ENCODE data around the gene CDH4. TPM values are rescaled to one million over a fixed set of nuclear protein-coding genes. Genes with fewer than 3 reads are reported as not detected.
"Not testable (repeated sequence)": the region's sequence is repeated elsewhere in the genome, so short reads cannot be mapped to it uniquely, and the experiment has no call there.

Gene CDH4
- total RNA-seq, 1 donor from 2014 or later: not detected

- ATAC-seq: no peak
- DNase-seq (ENCODE audit: low spot score): no peak
Measured at GRCh38 chr20:61408951-61409740, 157.1 kb downstream of the CDH4 start.

- DNase-seq (ENCODE audit: low spot score) (no peak), ATAC-seq (no peak)
Measured at GRCh38 chr20:61411743-61412142, 159.7 kb downstream of the CDH4 start.

- ATAC-seq: no peak
- no peak for DNase-seq (ENCODE audit: low spot score)
Measured at GRCh38 chr20:61413752-61414151, 161.7 kb downstream of the CDH4 start.

DNA sequence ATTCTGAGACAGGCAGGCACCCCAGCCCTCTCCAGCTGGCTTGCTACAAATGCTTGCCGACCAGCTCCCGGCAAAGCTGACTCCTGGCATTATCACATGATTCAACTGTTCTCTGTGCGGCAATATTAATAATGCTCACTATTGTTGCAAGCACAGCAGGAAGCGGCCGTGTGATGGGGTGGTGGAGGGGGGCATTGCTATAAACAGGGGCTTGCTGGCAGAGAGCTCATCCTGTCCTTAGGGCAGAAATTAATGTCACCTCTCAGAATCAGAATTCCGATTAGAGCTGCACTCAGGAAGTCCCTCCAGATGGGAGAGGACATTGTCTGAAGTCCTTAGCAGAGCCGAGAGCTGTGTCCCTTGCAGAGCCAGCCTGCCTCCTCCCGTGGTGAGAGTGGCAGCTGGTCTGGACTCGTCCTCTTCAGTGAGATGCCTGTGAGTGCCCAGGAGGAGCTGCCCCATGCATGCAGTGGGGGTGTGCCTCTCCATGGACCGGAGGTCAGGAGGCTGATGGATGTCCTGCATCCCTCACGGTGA, 162.5 kb downstream of the CDH4 start:
- DNase-seq (ENCODE audit: low spot score): no peak

GRCh38 chr20:61416546-61416945, 164.5 kb downstream of the CDH4 start:
- no peak for ATAC-seq
- DNase-seq (ENCODE audit: low spot score): no peak

More for the DNA sequence above, 162.5 kb downstream of the CDH4 start:
- ATAC-seq: no peak

GRCh38 chr20:61417221-61417941, 165.3 kb downstream of the CDH4 start:
- no peak for ATAC-seq
- DNase-seq (ENCODE audit: low spot score): no peak

DNA sequence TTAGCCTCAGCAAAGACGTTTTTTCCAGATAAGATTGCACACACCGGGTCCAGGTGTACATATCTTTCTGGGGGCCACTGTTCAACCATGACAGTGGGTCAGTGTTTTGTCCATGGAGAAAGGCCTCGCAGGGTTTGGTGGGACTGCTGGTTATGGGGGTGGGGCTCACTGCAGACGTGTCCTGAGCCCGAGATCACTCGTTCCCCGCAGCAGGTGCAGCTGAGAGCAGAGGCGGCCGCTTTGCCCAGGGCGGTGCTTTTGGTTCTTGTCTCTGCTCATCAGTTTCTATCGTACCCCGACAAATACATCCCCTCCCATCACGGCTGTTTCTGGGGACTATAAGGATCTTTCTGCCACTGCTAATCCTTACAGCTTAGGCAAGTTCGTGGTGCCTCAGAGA, 166.9 kb downstream of the CDH4 start:
- DNase-seq (ENCODE audit: low spot score) (no peak), ATAC-seq (no peak)

DNA sequence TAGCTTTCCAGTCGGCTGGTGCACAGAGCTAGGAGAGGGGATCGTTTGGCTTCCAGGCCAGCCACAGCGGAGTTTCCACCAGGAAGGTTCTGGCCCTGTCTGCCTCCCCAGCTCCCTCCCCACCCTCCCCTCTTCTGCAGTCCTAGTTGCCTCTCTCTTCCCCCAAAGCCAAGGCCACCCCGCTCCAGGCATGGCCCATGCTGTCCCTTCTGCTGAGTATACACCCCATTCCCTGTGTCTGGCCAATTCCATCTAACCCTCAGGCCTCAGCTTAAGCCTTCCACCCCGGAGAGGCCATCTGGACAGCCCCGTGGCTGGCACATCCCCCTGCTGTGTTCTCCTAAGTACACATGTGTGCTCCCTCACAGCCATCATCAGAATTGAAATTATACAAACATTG, 167.4 kb downstream of the CDH4 start:
- no peak for DNase-seq (ENCODE audit: low spot score)
- no peak for ATAC-seq

GRCh38 chr20:61420056-61420455, 168.0 kb downstream of the CDH4 start:
- ATAC-seq (no peak), DNase-seq (ENCODE audit: low spot score) (no peak)

GRCh38 chr20:61420781-61421180, 168.7 kb downstream of the CDH4 start:
- DNase-seq (ENCODE audit: low spot score): no peak
- ATAC-seq: no peak

- ATAC-seq (no peak), DNase-seq (ENCODE audit: low spot score) (no peak)
Measured at GRCh38 chr20:61422636-61423425, 170.8 kb downstream of the CDH4 start.

DNA sequence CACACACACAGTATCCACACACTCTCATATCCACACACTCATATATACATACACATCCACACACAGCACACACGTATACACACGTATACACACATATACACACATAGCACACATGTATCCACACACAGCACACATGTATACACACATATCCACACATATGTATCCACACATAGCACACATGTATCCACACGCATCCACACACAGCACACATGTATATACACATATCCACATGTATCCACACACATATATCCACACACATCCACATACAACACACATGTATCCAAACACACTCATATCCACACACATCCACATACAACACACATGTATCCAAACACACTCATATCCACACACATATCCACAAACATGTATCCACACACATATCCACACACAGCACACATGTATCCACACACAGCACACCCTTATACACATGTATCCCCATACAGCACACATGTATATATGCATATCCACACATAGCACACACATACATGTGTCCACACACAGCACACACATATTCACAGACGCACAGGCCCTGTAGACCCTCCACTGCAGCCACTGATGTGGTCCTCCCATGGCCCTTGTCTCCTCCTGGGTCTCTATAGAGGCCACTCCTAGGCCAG, 172.1 kb downstream of the CDH4 start:
- DNase-seq (ENCODE audit: low spot score): no peak
- no peak for ATAC-seq

DNA sequence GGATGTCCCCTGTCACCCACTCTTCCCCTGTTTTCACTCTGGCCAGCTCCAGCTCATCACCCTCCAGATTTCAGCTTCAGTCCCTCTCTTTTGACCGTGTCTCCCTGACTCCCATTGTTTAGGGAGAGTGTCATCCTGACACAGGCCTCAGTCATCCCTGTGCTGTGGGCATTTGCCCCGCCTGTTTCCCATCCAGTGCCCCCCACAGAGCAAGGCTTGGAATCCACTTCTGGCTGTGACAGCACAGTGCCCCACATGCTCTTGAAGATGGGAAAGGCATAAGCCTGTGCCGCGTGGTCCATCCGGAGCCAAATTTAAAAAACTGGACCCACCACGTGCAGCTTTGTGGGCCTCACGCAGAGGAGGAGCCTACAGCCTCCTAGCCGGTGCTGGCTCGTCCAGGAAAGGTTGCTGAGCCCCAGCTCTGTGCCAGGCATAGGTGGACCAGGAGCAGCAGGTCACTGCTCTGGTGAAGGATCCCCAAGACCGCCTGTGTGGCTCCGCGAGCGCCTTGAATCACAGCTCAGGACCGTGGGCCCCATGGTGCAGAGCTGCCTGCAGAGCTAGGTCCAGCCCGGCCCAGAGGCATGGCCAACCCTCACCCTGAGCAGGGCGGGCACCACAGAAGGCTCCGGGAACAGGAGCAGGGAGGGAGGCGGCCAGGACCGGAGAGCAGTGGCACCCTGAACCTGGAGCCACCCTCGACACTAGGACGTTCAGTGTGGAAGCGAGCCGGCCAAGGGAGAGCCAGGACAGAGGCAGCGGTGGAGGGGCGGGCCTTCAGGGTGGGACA, 172.8 kb downstream of the CDH4 start:
- ATAC-seq: no peak
- DNase-seq (ENCODE audit: low spot score): no peak

GRCh38 chr20:61425541-61425991, 173.5 kb downstream of the CDH4 start:
- ATAC-seq; DNase-seq (ENCODE audit: low spot score): not testable (repeated sequence)

- DNase-seq (ENCODE audit: low spot score) (no peak), ATAC-seq (no peak)
Measured at GRCh38 chr20:61426352-61426751, 174.3 kb downstream of the CDH4 start.

DNA sequence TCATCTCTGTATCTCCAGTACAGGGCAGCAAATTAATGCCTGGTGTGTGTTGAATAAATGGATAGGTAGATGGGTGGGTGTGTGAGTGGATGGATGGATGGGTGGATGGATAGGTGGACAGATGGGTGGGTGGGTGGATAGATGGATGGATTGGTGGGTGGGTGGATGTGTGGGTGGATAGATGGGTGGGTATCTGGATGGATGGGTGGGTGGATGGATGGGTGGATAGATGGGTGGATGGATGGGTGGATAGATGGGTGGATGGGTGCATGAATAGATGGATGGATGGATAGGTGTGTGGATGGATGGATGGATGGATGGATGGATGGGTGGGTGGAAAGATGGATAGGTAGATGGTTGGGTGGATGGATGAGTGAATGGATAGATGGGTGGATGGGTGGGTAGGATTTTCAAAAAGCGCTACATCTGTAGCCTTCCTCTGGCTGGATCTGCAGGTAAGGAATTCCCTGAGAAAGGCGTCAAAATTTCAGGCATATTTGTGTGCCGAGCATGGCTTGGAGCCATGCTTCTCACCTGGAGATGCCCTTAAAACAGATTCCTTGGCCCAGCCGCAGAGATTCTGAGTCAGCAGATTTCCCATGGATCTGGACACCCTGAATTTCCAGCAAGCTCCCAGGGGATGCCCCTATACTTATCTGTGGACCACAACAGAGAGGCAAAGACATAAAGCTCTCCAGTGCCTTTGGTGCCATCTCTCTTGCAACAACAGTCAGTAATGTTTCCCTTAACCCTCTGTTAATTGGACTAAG, 177.6 kb downstream of the CDH4 start:
- no peak for DNase-seq (ENCODE audit: low spot score)

GRCh38 chr20:61430228-61430624, 178.2 kb downstream of the CDH4 start:
- no peak for DNase-seq (ENCODE audit: low spot score)
- ATAC-seq: no peak

More for the DNA sequence above, 177.6 kb downstream of the CDH4 start:
- no peak for ATAC-seq

DNA sequence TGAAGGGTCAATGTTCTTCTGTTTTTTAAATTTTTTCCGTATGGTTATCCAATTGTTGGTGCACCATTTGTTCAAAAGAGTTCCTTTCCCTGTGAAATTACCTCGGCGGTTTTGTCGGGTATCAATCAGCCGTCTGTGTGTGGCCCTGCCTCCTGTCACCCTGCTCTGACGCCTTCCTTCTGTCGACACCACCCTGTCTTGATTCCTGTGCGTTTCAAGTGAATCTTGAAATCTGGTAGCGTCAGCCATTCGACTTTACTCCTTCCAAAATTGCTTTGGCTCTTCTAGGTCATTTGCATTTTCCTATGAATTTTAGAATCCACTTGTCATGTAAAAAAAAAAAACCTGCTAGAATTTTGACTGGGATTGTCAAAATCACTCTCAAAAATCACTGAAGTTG, 181.1 kb downstream of the CDH4 start:
- DNase-seq (ENCODE audit: low spot score) (no peak), ATAC-seq (no peak)

DNA sequence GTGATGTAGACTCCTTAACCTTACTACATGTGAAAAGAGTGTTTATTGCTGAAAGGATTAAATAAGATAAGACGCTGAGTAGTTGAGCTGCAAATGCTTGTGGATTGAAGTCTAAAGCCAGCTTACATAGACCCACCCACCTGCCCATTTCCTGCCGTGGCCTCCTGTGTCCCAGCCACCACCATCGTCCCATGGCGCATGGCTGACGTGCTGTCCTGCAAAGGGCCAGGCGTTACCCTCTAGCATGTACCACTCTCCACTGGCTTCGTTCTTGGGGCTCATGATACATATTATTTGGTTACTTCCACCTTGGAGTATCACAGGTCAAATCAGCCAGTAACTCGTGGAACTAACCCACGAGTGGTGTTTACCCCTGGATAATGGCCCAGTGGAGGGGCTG, 181.8 kb downstream of the CDH4 start:
- no peak for ATAC-seq
- no peak for DNase-seq (ENCODE audit: low spot score)
